K562 (cell line): ENCODE results near the gene ZFP69. TPM values are rescaled to one million over a fixed set of nuclear protein-coding genes. Genes with fewer than 3 reads are reported as not detected.

Experiments
- AFF1 ChIP-seq, 2 experiments: fragments of 450-650 bp; IDR thresholded peaks; 2 replicates each; pipeline ENCODE4 v1.6.1; 2018; ENCODE audit warnings: mild to moderate bottlenecking in 2 of 2, low read depth in 1 of 2; ENCODE audit not compliant: partially characterized antibody in 2 of 2
- C11orf30 ChIP-seq: fragments of 450-650 bp; IDR thresholded peaks from 2 replicates; pipeline ENCODE4 v1.6.1; 2016; ENCODE audit warnings: low read depth, mild to moderate bottlenecking
- CBX3 ChIP-seq, 2 experiments: IDR thresholded peaks; 1 replicate in 1 of 2; 2 replicates in 1 of 2; pipeline ENCODE4 v1.6.1; 2012; ENCODE audit warnings: inconsistent platforms in 2 of 2, low read length in 2 of 2, borderline replicate concordance in 1 of 2, control low read depth in 1 of 2
- EHMT2 ChIP-seq: fragments of 450-650 bp; IDR thresholded peaks from 2 replicates; pipeline ENCODE4 v1.6.1; 2018; ENCODE audit warnings: antibody characterized with exemption
- FOSL1 ChIP-seq: fragments of 200-800 bp; sonication (Bioruptor generic); conservative IDR thresholded peaks from 2 replicates; pipeline ENCODE4 v1.6.1; 2016; ENCODE audit warnings: missing genetic modification characterization, missing compliant biosample characterization
- KLF13 ChIP-seq: fragments of 450-650 bp; IDR thresholded peaks from 2 replicates; pipeline ENCODE4 v1.6.1; 2016; ENCODE audit warnings: missing genetic modification characterization, low read depth, mild to moderate bottlenecking, missing compliant biosample characterization, moderate library complexity, borderline replicate concordance
- MCM3 ChIP-seq: fragments of 450-650 bp; IDR thresholded peaks from 2 replicates; pipeline ENCODE4 v1.6.1; 2016
- NR2C2 ChIP-seq, 2 experiments: fragments of 200-800 bp in 1 of 2; sonication (Bioruptor generic) in 1 of 2; sonication (generic) in 1 of 2; formaldehyde crosslinking in 1 of 2; IDR thresholded peaks; 2 replicates each; pipeline versions ENCODE4 v1.6.1 to v1.8.0; 2016 to 2022; ENCODE audit warnings: mild to moderate bottlenecking in 1 of 2, missing compliant biosample characterization in 1 of 2, missing genetic modification characterization in 1 of 2, missing genetic modification reagents in 1 of 2
- PHF21A ChIP-seq: fragments of 450-650 bp; IDR thresholded peaks from 2 replicates; pipeline ENCODE4 v1.6.1; 2017; ENCODE audit warnings: low read depth, borderline replicate concordance
- TAF1 ChIP-seq: IDR thresholded peaks from 2 replicates; pipeline ENCODE4 v1.6.1; 2011; ENCODE audit warnings: mild to moderate bottlenecking, low read length, moderate library complexity; ENCODE audit not compliant: insufficient read depth, control insufficient read depth, severe bottlenecking; ENCODE audit errors: extremely low read depth
- ZBTB40 ChIP-seq, 2 experiments: fragments of 450-650 bp in 1 of 2; sonication (generic) in 1 of 2; formaldehyde crosslinking in 1 of 2; IDR thresholded peaks; 2 replicates each; pipeline versions ENCODE4 v1.7.1 to v1.9.0; 2016 to 2022; ENCODE audit warnings: inconsistent platforms in 1 of 2, mild to moderate bottlenecking in 1 of 2, missing genetic modification reagents in 1 of 2
- ZNF384 ChIP-seq: IDR thresholded peaks from 2 replicates; pipeline ENCODE4 v1.6.1; 2012; ENCODE audit warnings: low read depth, low read length, improper control_type of control experiment
- ZNF76 ChIP-seq: fragments of 250-450 bp; sonication (Bioruptor Pico); IDR thresholded peaks from 2 replicates; pipeline ENCODE4 v1.4.0; 2020; ENCODE audit warnings: mild to moderate bottlenecking, moderate library complexity, borderline replicate concordance
- polyA plus RNA-seq, 8 experiments: library from polyadenylated mRNA; depleted of rRNA in 4 of 8; stranded (reverse) in 5 of 8; unstranded in 3 of 8; fragments of >200 nt; fragmentation: Nextera tagmentation in 2 of 8; fragmentation: Illumina TruSeq in 1 of 8; extraction: Ambion mirVana in 2 of 8; extraction: Trizol in 1 of 8; gene quantifications; 2 replicates each; pipeline versions ENCODE4 v1.2.1 to v1.2.3, GENCODE V29; 2011 to 2014; ENCODE audit warnings: inconsistent platforms in 1 of 8, missing spikeins in 1 of 8
- total RNA-seq, 7 experiments: library from RNA; depleted of rRNA in 6 of 7; stranded (reverse); fragments of >200 nt in 6 of 7; fragmentation: Illumina TruSeq in 2 of 7; extraction: Trizol in 2 of 7; gene quantifications; 2 replicates each; pipeline versions ENCODE4 v1.2.1 to v1.2.3, GENCODE V29; 2011 to 2021; ENCODE audit warnings: low replicate concordance in 1 of 7

ZFP69 gene
- total and polyA plus RNA-seq, 9 of the 15 experiments (the other 6 are each of a cell fraction or from before 2014, with no cell fraction given) = 2.0 to 8.4 (median 5.7) TPM

DNA sequence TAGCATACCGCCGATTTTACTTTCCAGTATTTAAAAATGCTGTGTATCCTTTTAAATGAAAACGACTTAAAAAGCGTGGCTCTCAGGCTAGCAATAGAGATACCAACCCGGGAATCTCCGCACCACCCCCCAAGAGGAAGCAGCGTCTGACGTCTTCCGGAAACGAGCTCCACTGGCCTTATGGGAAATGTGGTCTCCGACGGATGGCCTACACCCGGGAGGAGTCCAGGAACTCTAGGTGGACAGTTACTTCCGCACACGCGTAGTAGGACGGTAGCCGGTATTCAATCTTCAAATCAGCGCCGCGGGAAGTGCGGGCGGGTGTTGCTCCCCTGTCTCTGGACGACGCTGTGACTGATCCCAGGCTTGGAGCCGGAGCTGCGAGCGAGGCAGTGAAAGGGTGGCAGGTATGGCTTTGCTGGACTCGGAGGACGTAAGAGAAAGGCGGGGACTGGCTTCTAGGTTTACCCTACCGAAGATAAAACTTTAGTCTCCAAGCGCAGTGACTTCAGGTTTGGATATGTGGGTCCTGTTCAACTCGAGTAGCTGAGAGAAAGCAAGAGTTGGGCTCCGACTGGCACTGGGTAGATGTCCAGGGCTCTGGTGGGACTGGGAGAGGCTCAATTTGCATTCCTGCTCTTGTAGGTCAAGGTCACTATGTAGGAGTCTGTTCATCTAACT, 54.4 kb downstream of the ZFP69 start, which contains the start of gene ZNF684 (continued):
- peak; percentile 98 for TF ChIP-seq ZBTB40 (IDR thresholded peaks at IDR 0.05)
- TF ChIP-seq ZBTB40 (CRISPR knock-in tag; IDR thresholded peaks at IDR 0.05) = no peak
- no peak for TF ChIP-seq MCM3
- peak in 1 of 2 experiments; percentile 82 for TF ChIP-seq AFF1 (IDR thresholded peaks at IDR 0.05; ENCODE audit: low read depth in 1 of 2, partially characterized antibody in 2 of 2)
- no peak for TF ChIP-seq NR2C2 (CRISPR knock-in tag; IDR thresholded peaks at IDR 0.05)
- TF ChIP-seq NR2C2 (tag; IDR thresholded peaks at IDR 0.05) = peak; percentile 65; the same call in 1 of the 2 replicates
- TF ChIP-seq PHF21A = no peak
- peak; percentile 50 for TF ChIP-seq FOSL1 (tag)
- TF ChIP-seq ZNF384 = no peak
- TF ChIP-seq KLF13 (tag) = no peak
- TF ChIP-seq TAF1 = peak; percentile 80
- TF ChIP-seq C11orf30 = peak; percentile 62
- no peak for TF ChIP-seq ZNF76
- peak in 1 of 2 experiments; percentile 56; a peak in 1 of 3 replicates for TF ChIP-seq CBX3 (IDR thresholded peaks at IDR 0.05; ENCODE audit: borderline replicate concordance in 1 of 2, low read length in 2 of 2)
- no peak for TF ChIP-seq EHMT2
